Medulla oblongata (tissue), 1 donor: ENCODE measurements around the gene ATP6V1G3.
"Not testable (repeated sequence)": the region's sequence is repeated elsewhere in the genome, so short reads cannot be mapped to it uniquely, and the experiment has no call there.

Experiments
- DNase-seq: peaks from one replicate; pipeline ENCODE4 v3.0.0-alpha.2; 2015; ENCODE audit errors: extremely low spot score

Gene ATP6V1G3

GRCh38 chr1:198540580-198540979, at the start of gene ATP6V1G3:
TSS of gene ATP6V1G3 (minus strand) at chr1:198540680. CDS start at chr1:198540650, 30 bp downstream.
- DNase-seq = no peak

- DNase-seq = no peak
Observed at GRCh38 chr1:198588845-198589244, 48.4 kb upstream of the ATP6V1G3 start.

- DNase-seq = no peak
Observed at GRCh38 chr1:198584163-198584562, 43.7 kb upstream of the ATP6V1G3 start.

- not testable (repeated sequence) for DNase-seq
Observed at GRCh38 chr1:198583209-198583802, 42.8 kb upstream of the ATP6V1G3 start.

GRCh38 chr1:198577444-198577843, 37.0 kb upstream of the ATP6V1G3 start:
- DNase-seq = no peak

- DNase-seq = no peak
Observed at GRCh38 chr1:198575798-198576641, 35.5 kb upstream of the ATP6V1G3 start.

- no peak for DNase-seq
Observed at GRCh38 chr1:198575292-198575691, 34.8 kb upstream of the ATP6V1G3 start.

- DNase-seq = no peak
Observed at GRCh38 chr1:198574325-198574724, 33.8 kb upstream of the ATP6V1G3 start.

- no peak for DNase-seq
Observed at GRCh38 chr1:198564716-198565115, 24.2 kb upstream of the ATP6V1G3 start.

- no peak for DNase-seq
Observed at GRCh38 chr1:198564157-198564556, 23.7 kb upstream of the ATP6V1G3 start.

- no peak for DNase-seq
Observed at GRCh38 chr1:198563583-198563982, 23.1 kb upstream of the ATP6V1G3 start.

- DNase-seq = no peak
Observed at GRCh38 chr1:198560161-198560560, 19.7 kb upstream of the ATP6V1G3 start.

- no peak for DNase-seq
Observed at GRCh38 chr1:198559362-198559761, 18.9 kb upstream of the ATP6V1G3 start.

GRCh38 chr1:198558402-198558801, 17.9 kb upstream of the ATP6V1G3 start:
- DNase-seq = no peak

GRCh38 chr1:198556971-198557370, 16.5 kb upstream of the ATP6V1G3 start:
- DNase-seq = peak; percentile 54

- no peak for DNase-seq
Observed at GRCh38 chr1:198552668-198553416, 12.4 kb upstream of the ATP6V1G3 start.

GRCh38 chr1:198550941-198551524, 10.6 kb upstream of the ATP6V1G3 start:
- no peak for DNase-seq

GRCh38 chr1:198549866-198550265, 9.4 kb upstream of the ATP6V1G3 start:
- DNase-seq = no peak

- no peak for DNase-seq
Observed at GRCh38 chr1:198548890-198549289, 8.4 kb upstream of the ATP6V1G3 start.

GRCh38 chr1:198545156-198545555, 4.7 kb upstream of the ATP6V1G3 start:
- no peak for DNase-seq

GRCh38 chr1:198544265-198544664, 3.8 kb upstream of the ATP6V1G3 start:
- no peak for DNase-seq

- DNase-seq = peak; percentile 67
Observed at GRCh38 chr1:198543670-198544260, 3.3 kb upstream of the ATP6V1G3 start.
